Thoracic aorta (tissue), 2 donors: ENCODE results near the gene ADAMTS2. TPM values are rescaled to one million over a fixed set of nuclear protein-coding genes. Genes with fewer than 3 reads are reported as not detected.

ENCODE experiments used
- ATAC-seq: fragments of 150-250 bp; one replicate; pipeline ENCODE4 v1.8.0; 2017; ENCODE audit warnings: low read depth; ENCODE audit not compliant: insufficient number of reproducible peaks, low FRiP score
- DNase-seq: peaks from one replicate; pipeline ENCODE4 v3.0.0-alpha.2; 2020; ENCODE audit warnings: low spot score
- H3K27ac ChIP-seq, 2 donors: fragments of 200-600 bp; sonication (generic); 1 replicate in 1 of 2; 2 replicates in 1 of 2; pipeline ENCODE4 v1.5.1; 2016; ENCODE audit warnings: mild to moderate bottlenecking in 2 of 2, moderate library complexity in 2 of 2
- H3K27me3 ChIP-seq: fragments of 200-600 bp; sonication (generic); replicated peaks from 2 replicates; pipeline ENCODE4 v1.6.0; 2016; ENCODE audit warnings: mild to moderate bottlenecking; ENCODE audit not compliant: insufficient read depth
- H3K36me3 ChIP-seq: fragments of 200-600 bp; sonication (generic); one replicate; pipeline ENCODE4 v1.5.1; 2016
- H3K4me1 ChIP-seq, 2 donors: fragments of 200-600 bp; sonication (generic); 1 replicate in 1 of 2; 2 replicates in 1 of 2; pipeline versions ENCODE4 v1.5.1 to v1.6.0; 2016; ENCODE audit warnings: low read depth in 2 of 2, mild to moderate bottlenecking in 1 of 2; ENCODE audit not compliant: control insufficient read depth in 1 of 2
- H3K4me3 ChIP-seq: fragments of 200-600 bp; sonication (generic); 2 replicates; pipeline ENCODE4 v1.5.1; 2016; ENCODE audit warnings: mild to moderate bottlenecking
- H3K9me3 ChIP-seq: fragments of 200-600 bp; sonication (generic); 2 replicates; pipeline ENCODE4 v1.5.1; 2016
- total RNA-seq, 2 donors: library from RNA; depleted of rRNA; stranded (reverse); fragments of >200 nt; gene quantifications; one replicate each; pipeline versions ENCODE4 v1.1.0 to v1.2.3, GENCODE V29; 2016
- TF ChIP-seq, protein P1 (sequence below): fragments of 200-600 bp; sonication (generic); IDR thresholded peaks from one replicate; pipeline ENCODE4 v1.5.1; 2019; ENCODE audit warnings: antibody characterized with exemption

The ADAMTS2 gene
- total RNA-seq, 2 donors from 2014 or later, result 34.4 to 60.7 TPM

DNA sequence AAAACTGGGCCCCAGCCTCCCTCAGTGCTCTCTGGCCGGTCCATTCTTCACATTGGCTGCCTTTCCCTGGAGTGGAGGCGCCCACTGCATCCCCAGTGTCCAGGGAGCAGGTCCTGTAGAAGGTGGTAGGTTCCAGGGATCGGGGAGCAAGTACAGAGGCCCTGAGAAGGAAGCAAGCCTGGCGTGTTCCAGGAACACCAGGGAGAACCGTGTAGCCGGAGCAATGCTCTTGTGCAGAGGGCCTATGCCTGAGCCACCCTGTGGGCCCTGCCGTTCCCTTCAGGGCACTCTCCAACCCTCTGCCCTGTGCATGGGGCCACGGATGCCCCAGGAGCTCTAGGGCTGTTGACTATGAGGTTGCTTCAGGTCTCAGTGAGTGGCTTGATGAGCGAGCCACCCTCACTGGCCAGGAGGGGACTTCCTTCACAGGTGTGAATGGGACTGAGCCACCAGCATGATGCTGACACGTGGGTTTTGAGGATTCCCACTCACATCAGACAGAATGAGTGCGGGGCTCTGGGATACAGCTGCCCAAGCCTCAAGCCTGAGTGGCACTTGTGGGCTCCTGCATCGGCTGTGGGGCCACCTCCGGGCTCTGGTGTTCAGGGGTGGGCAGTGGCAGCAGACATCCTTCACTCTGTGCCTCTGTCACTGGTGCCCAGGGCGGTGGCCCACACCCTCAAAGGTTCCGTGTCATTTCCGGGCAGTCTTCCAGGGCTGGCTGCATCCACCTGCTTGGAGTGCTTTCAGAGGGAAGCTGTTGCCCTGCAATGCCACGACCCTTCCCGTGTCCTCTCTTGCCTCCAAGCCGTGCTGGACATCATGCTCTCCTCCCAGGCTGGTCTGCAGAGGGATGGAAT, 54.4 kb downstream of the ADAMTS2 start:
- DNase-seq (no peak), ATAC-seq (no peak)
- no peaks in the 10 kb centered on the region for H3K36me3 ChIP-seq
- no peak overlapping the region for H3K4me3 ChIP-seq
- peaks cover 10 to 62% of the 10 kb centered on the region in 2 donors for H3K4me1 ChIP-seq
- no peaks in the 10 kb centered on the region for H3K27me3 ChIP-seq
- no peak overlapping the region for H3K27ac ChIP-seq
- TF ChIP-seq, protein P1, sequence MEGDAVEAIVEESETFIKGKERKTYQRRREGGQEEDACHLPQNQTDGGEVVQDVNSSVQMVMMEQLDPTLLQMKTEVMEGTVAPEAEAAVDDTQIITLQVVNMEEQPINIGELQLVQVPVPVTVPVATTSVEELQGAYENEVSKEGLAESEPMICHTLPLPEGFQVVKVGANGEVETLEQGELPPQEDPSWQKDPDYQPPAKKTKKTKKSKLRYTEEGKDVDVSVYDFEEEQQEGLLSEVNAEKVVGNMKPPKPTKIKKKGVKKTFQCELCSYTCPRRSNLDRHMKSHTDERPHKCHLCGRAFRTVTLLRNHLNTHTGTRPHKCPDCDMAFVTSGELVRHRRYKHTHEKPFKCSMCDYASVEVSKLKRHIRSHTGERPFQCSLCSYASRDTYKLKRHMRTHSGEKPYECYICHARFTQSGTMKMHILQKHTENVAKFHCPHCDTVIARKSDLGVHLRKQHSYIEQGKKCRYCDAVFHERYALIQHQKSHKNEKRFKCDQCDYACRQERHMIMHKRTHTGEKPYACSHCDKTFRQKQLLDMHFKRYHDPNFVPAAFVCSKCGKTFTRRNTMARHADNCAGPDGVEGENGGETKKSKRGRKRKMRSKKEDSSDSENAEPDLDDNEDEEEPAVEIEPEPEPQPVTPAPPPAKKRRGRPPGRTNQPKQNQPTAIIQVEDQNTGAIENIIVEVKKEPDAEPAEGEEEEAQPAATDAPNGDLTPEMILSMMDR, result no peak
- H3K9me3 ChIP-seq, result no peaks in the 10 kb centered on the region

DNA sequence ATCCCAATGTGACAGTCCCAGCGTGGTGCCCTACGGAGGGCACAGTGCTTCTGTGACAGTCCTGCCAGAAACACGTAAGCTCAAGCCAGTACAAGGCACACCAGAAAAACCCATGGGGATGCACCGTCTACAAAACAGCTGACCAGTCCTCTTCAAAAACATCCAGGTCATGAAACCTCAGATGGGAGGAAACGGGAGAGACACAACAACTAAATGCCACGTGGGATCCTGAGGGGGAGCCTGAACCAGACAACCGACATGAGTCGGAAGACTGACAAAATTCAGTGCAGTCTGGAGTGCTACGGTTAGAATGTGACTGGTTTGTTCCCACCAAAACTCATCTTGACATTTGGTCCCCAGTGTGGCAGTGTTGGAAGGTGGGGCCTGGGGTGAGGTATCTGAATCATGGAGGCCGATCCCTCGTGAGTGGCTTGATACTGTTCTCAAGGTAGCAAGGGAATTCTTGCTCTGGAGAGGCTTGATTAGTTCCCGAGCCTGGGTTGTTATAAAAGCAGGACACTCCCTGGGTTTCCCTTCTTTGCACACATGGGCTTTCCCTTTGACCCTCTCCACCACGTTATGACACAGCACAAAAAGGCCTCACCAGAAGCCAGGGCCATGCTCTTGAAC, 55.4 kb downstream of the ADAMTS2 start:
- H3K9me3 ChIP-seq, result no peaks in the 10 kb centered on the region
- DNase-seq (no peak), ATAC-seq (no peak)
- TF ChIP-seq, protein P1, result no peak
- H3K27ac ChIP-seq, result no peak overlapping the region
- H3K4me1 ChIP-seq, result peaks cover 15 to 62% of the 10 kb centered on the region in 2 donors
- H3K4me3 ChIP-seq, result no peak overlapping the region
- H3K36me3 ChIP-seq, result no peaks in the 10 kb centered on the region
- no peaks in the 10 kb centered on the region for H3K27me3 ChIP-seq

DNA sequence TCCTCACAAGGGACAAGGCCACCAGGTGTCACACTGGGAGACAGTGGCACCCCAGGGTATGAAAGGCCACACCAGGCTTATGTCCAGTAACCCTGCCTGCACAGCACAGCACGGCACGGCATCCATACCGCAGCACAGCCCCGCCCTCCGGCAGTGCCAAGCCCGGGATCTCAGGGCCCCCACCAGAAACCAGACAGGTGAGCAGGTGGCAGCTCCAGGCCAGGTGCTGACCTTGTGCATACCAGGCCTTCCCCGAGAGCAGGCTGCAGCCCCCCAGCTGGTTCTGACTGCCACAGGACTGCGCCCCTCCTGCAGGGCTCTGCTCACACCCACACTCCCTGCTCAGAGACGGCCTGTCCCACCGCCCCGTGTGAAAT, 56.5 kb downstream of the ADAMTS2 start:
- TF ChIP-seq, protein P1, result no peak
- ATAC-seq (no peak), DNase-seq (no peak)
- H3K9me3 ChIP-seq, result no peaks in the 10 kb centered on the region
- no peaks in the 10 kb centered on the region for H3K27me3 ChIP-seq
- no peak overlapping the region for H3K4me3 ChIP-seq
- peaks cover 10 to 56% of the 10 kb centered on the region in 2 donors for H3K4me1 ChIP-seq
- no peaks in the 10 kb centered on the region for H3K36me3 ChIP-seq
- peak overlapping the region in 1 of 2 donors; percentile 33 for H3K27ac ChIP-seq

DNA sequence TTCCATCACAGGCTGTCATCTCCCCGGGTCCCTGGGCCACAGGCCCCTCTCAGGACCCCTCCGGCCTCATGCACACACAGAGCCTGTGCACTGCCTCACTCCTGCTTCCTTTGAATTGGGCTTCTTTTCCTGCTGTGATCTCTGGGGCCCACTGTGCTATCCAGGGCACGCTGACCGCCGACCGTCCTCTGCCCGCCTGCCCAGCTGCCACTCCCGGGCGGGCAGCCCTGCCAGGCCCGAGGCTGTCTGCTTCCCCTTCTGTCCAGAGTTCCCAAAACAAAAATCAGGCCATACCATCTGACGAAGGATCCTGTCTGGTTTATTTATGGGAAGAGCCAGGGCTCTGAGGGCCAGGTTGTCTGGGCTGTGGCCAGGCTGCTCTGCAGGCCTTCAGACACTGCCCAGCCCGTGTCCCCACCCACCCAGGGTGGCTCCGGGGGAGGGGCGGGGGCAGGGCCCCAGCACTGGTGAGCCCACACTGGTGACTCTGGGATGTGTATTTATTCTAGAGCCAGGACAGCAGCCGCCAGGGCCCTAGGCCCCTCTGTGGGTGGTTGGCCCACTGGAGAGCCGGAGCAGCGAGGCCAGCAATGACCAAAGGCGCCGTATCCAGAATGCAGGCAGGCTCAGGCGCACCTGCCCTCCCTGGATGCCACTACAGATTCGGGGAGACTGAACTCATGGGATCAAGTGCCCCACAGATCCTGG, 57.0 kb downstream of the ADAMTS2 start:
- H3K4me3 ChIP-seq, result no peak overlapping the region
- ATAC-seq, result no peak
- DNase-seq, result no peak

More for the DNA sequence above, 57.0 kb downstream of the ADAMTS2 start:
- Histone ChIP-seq H3K36me3 (no peaks in the 10 kb centered on the region), H3K27ac (peak overlapping the region; percentile 33 to 38), H3K4me1 (peaks cover 10 to 51% of the 10 kb centered on the region in 2 donors), H3K9me3 (no peaks in the 10 kb centered on the region), H3K27me3 (no peaks in the 10 kb centered on the region)
- TF ChIP-seq, protein P1, result no peak
